GM18526 (cell line): ENCODE data around the gene ALX3.

Source experiments
- POLR2A ChIP-seq: IDR thresholded peaks from 3 replicates; pipeline ENCODE4 v1.6.1; 2011; ENCODE audit not compliant: insufficient read length; ENCODE audit errors: extremely low read depth

The ALX3 gene

DNA sequence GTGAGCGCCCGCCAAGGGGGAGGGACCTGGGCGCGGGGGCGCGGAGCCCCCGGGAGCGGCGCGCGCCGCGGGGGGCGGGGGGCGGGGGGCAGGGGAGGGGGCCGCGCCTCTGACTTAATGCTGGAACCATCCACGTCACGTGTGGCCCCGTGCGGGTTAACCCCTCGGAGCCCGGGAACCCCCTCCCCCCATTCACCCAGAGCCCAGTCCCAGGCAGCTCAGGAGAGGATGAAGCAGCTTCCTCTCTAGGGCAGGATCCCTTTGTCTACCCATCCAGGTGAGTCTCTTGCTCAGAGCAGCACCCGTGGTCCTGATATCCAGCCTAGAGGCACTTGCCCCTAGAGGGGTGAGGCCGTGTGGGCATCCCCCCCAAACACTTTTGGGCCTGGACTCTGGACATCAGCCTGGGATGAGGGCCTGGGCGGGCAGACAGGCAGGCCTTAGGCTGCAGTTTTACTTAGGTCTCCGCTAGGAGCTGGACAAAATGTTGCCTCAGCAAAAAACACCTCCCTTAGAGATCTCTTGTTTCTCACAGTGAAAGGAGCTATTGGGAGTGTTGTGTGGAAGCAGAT, at the start of gene ALX3:
Gene ALX3 (minus strand): TSS at position 2 of the 572 bp plus-strand sequence. CDS start 60 bp downstream, outside the sequence.
- no peak for TF ChIP-seq POLR2A

- no peak for TF ChIP-seq POLR2A
Observed at GRCh38 chr1:110119843-110120242, 49.4 kb upstream of the ALX3 start.

GRCh38 chr1:110118636-110119396, 48.3 kb upstream of the ALX3 start:
- no peak for TF ChIP-seq POLR2A

GRCh38 chr1:110114784-110115183, 44.3 kb upstream of the ALX3 start:
- no peak for TF ChIP-seq POLR2A

DNA sequence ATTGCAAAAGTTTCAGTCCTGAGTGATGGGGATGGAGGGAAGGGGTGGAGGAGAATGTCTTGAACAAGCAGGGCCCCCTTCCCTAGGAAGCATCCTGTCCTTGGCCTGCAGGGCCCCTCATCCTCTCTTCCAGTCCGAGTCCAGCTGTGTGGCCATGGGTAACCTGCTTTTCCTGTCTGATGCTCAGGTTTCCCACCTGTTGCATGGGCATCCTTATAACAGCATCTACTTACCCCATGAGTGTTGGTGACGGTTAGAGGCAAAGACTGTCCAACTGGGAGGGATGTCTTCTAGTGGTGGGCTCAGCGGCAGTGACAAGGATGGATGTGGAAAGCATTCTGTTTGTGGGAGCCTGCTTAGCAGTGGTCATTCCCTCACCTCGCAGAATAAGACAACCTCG, 43.7 kb upstream of the ALX3 start:
- TF ChIP-seq POLR2A, result no peak

DNA sequence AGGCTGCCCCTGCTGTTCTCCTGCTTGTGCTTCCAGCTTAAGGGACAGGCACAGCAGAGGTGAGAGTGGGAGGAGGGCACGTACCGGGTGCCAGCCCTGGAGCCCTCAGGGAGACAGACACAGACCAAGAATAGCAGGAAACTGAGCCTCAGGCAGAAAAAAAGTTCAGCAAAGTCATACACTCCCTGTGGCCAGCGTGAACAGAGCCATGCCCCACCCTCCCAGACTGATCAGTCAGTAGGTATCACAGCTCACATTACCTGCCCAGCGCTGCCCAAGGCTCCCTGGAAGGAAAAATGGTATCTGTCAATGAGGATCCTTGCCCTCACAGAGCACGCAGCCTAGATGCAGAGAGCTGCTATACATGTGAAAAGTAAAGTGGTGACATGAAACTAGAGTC, 43.1 kb upstream of the ALX3 start:
- no peak for TF ChIP-seq POLR2A

- no peak for TF ChIP-seq POLR2A
Observed at GRCh38 chr1:110112656-110113055, 42.2 kb upstream of the ALX3 start.

DNA sequence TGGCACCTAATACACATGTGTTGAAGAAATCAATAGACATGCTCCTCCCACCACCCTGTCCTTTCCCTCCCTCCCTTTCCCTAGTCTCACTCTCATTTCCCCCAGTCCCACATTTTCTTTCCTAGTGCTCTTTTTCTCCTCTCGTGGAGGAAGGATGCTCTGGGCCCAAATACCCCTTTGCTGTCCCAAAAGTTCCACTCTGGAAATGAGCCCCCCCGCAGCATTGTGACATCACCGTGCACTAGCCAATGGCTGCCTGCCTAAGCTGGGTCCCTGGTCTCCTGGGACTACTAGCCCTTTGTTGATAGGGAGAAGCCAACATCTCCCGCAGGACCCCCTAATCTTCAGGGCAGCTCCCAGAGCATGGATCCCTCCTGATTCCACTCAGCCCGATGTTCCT, 41.7 kb upstream of the ALX3 start, which contains the start of gene UBL4B:
Gene UBL4B (plus strand): TSS at position 301 of the 400 bp plus-strand sequence. CDS start 92 bp downstream, at position 393.
- TF ChIP-seq POLR2A, result no peak

DNA sequence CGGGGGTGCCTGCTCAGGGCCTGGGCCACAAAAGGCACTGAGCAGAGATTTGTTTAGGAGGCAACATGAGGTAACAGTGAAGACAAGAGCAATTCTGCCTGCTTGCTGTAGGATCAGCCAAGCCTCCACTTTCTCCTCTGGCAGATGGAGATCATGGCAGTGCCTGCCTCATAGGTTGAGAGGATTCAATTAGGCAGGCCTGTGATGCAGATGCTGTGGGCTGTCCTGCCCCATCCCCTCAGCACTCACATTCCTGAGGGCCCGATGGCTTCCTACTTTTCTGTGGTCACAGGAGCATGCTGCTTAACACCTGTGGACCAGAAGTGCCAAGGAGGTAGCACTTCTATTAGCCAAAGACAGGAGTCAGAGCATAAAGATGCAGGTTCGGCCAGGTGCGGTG, 40.6 kb upstream of the ALX3 start:
- no peak for TF ChIP-seq POLR2A

DNA sequence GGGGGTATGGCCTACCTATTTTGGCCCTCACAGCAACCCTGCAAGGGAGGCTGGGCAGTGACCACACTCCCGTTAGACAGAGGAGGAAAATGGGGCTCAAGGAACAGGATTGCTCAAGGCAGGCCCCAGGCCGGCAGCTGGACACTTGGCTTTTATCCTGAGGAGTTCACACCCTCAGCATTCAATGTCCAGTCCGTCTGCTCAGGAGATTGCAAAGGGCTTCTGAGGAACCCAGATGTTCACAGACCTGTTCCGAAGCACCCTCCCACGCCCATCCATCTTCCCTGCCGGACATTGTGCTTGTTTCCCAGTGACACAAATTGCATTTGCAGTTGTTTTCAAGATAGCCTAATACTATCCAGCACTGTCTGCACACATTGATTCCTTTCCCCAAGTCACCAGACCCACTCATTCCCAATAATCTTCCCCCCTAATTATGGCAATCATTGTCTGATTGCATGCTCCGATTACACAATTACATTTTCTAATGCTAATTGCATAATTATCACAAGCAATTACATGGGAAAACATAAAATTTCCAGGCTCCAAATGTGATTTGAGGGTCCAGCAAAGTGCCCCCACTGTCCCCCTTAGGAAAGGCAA, 37.5 kb upstream of the ALX3 start:
- TF ChIP-seq POLR2A, result no peak

DNA sequence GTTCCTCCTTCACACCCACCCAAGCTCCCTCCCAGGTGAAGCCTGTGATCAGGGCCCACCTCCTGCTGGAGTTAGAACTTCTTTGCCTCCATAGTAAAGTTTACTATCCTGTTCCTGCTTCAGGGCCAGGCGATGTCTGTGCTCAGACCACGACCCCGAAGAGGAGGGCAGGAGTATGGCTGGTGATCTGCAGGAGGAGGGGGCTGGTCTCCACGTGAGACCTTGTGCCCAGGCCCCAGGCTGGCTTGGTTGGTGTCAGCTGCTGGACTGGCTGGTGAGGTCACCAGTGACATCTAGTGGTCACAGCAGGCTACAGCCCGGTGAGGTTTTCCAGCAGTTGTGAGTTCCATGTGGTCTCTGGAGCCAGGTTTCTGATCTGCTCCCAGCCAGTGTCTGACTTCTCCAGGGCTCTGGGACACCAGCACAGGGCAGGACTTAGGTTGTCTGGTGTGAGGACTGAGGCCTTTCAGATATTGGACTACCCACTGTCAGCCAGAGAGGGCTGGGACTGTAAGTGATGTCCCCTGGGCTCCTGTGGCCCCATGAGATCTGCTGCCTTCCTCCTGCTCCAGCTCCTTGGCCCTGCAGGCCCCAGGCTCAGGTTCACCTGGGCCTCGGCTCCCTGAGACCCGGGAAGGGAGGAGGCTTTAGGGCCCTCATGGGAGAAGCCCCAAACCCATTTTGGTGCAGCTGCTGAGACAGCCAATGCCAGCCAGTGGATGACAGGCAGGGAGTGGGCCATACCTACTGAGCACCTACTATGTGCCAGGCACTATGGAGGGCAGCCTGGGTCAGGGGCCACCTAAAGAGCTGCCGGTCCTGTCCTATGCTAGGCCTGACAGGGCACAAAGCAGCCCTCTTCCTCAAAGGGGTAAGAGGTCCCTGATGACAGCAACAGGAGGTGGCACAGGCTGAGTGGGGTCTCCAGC, 35.8 kb upstream of the ALX3 start:
- no peak for TF ChIP-seq POLR2A

DNA sequence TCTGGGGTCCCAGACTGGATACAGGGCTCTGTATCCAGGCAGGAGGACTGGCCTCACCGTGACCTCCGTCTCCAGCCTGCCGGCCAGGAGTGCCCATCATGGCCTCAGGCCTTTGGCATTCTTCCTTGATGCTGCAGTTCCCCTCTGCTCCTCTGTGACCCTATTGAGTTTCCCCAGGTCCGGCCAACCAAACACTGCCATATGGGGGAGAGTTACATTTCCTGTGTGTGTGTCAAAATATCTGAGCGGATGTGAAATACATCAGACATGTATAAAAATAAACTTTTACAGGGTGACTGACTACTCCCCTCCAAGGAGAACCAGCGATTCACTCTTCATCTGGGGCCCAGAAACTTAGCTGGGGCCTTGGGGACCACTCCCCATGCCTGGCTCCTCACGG, 31.6 kb upstream of the ALX3 start:
- TF ChIP-seq POLR2A, result no peak

DNA sequence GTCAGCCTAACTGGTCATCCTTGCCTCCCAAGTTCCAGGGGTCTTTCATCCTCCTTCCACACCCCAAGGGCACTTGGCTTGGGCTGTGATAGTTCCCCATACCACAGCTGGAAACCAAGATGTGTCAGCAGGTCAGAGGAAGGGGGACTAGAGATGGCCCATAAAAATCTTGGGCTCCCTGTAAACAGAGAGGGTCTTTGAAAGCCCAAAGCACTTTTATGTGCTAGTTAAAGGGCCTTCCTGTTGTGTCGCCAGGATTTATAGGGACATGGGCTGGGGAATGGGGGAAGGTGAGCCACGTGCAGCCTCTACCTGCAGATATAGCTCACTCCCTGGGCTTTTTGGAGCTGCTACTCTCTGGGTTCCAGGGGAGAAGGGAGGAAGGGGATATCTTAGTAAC, 29.9 kb upstream of the ALX3 start:
- TF ChIP-seq POLR2A, result no peak

DNA sequence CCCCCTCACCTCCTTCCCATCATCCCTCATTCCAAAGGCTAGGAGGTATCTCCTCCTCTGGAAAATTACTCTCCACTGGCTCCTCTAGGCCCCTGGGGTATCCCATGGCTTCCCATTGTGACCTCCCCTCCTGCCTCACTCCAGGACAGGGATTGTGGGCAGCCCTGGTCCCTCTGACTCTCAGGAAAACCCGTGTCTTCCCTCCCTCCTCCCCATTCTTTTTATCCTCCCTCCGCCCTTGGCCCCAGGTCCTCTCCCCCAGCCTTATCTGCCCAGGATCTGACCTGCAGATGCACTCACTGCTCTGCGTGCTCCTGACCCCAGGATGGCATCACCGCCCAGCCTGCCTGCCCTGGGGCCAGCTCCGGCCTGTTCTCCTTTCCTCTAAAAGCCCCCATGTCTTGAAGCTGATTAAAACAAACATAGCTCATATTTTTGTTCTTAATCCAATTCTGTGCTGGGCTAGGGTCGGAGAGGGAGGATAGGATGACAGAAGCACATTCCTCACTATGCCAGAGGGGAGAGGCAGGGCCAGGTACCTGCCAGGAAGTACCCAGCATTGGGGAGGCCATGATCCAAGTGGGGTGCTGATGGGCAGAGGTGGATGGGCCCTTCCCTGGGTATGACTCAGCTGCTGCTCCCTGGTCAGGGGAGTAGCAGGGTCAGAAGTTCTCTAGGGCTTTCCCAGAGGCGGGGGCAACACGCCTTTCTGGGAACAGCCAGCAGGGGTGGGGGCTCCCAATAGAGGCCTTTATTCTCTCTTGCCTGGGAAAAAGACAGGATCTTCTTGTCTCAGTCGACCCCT, 28.0 kb upstream of the ALX3 start:
- no peak for TF ChIP-seq POLR2A
